Aorta (tissue), 5 donors: ENCODE results near the gene CA11. TPM values are rescaled to one million over a fixed set of nuclear protein-coding genes. Genes with fewer than 3 reads are reported as not detected.
"Not testable (repeated sequence)": the region's sequence is repeated elsewhere in the genome, so short reads cannot be mapped to it uniquely, and the experiment has no call there.

ENCODE experiments used
- ATAC-seq: fragments of 200-7000 bp; cut with Tn5 transposase; one replicate; pipeline ENCODE4 v1.9.1; 2022; ENCODE audit warnings: moderate library complexity; ENCODE audit not compliant: low FRiP score
- DNase-seq, 2 donors: peaks; one replicate each; pipeline ENCODE4 v3.0.0-alpha.2; 2020
- H3K27ac ChIP-seq, 2 donors: one replicate each; pipeline ENCODE4 v1.5.1; 2013; ENCODE audit warnings: low read length in 2 of 2, mild to moderate bottlenecking in 2 of 2, moderate library complexity in 2 of 2, control low read depth in 1 of 2, inconsistent platforms in 1 of 2, low read depth in 1 of 2
- H3K27me3 ChIP-seq, 2 donors: one replicate each; pipeline ENCODE4 v1.6.1; 2013; ENCODE audit warnings: control low read depth in 1 of 2, low read length in 1 of 2, mild to moderate bottlenecking in 1 of 2, moderate library complexity in 1 of 2; ENCODE audit not compliant: insufficient read depth in 2 of 2, control insufficient read depth in 1 of 2
- H3K36me3 ChIP-seq, 2 donors: one replicate each; pipeline ENCODE4 v1.6.1; 2013; ENCODE audit warnings: control low read depth in 1 of 2, low read length in 1 of 2, mild to moderate bottlenecking in 1 of 2; ENCODE audit not compliant: insufficient read depth in 2 of 2, control insufficient read depth in 1 of 2
- H3K4me1 ChIP-seq, 2 donors: one replicate each; pipeline ENCODE4 v1.6.1; 2013; ENCODE audit warnings: low read length in 2 of 2, control low read depth in 1 of 2, mild to moderate bottlenecking in 1 of 2, moderate library complexity in 1 of 2; ENCODE audit not compliant: insufficient read depth in 2 of 2, control insufficient read depth in 1 of 2
- H3K4me3 ChIP-seq, 2 donors: one replicate each; pipeline ENCODE4 v1.5.1; 2013; ENCODE audit warnings: low read length in 2 of 2, control low read depth in 1 of 2, mild to moderate bottlenecking in 1 of 2
- H3K9me3 ChIP-seq: one replicate; pipeline ENCODE4 v1.6.1; 2013; ENCODE audit warnings: mild to moderate bottlenecking, low read length; ENCODE audit not compliant: control insufficient read depth
- WGBS, 2 donors: extraction: QIAGEN DNeasy Blood & Tissue Kit; methylation state at CpG; one replicate each; pipeline ENCODE4 v1.1.7; 2013; 5-methylcytosine and 5-hydroxymethylcytosine counted together
- intact Hi-C, 2 donors: fragments of 100-400 bp; cut with DNase I; formaldehyde crosslinking; loops; one replicate each; pipeline versions ENCODE4 v1.14.2 to v1.15.0; 2022
- polyA plus RNA-seq, 2 donors: library from polyadenylated mRNA; stranded (reverse); fragments of 200-250 nt; gene quantifications; one replicate each; pipeline ENCODE4 v1.2.3, GENCODE V29; 2013
- total RNA-seq, 2 donors: library from RNA; stranded (reverse); fragmentation: NEBNext Ultra II Directional; extraction: Animal tissue kit (Norgen Biotek cat#: 25700); gene quantifications; one replicate each; pipeline ENCODE4 v1.2.1, GENCODE V29; 2021
- donor health status: healthy with polysubstance abuse.
- donor health status: Bipolar disorder and iron deficiency.
- donor health status: DM: no; HTN: no; CAD: no.
- donor health status: DM: no; HTN: no; CAD: no.
- donor health status: DM: yes; HTN: yes; CAD: no.

Gene CA11
- total and polyA plus RNA-seq, 4 donors: 6.4 to 59.5 (median 13.0) TPM

DNA sequence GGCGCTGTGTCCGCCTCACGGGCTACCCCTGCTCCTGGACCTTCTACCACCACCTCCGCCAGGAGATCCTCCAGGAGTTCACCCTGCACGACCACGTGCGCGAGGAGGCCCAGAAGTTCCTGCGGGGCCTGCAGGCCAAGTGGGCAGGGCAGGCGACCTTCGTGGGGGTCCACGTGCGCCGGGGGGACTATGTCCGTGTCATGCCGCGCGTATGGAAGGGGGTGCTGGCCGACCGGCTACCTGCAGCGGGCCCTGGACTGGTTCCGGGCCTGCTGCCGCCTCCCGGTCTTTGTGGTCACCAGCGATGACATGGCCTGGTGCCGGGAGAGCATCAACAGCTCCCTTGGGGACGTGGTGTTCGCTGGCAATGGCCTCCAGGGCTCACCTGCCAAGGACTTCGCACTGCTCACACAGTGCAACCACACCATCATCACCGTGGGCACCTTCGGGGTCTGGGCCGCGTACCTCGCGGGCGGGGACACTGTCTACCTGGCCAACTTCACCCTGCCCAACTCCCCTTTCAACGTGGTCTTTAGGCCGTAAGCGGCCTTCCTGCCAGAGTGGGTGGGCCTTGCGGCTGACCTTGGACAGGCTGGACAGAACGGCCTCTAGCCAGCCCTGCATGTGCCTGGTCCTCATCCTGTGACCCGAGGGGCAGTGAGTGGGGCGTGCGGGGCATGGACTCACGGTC, 34.6 kb upstream of the CA11 start:
- H3K27me3 ChIP-seq: no peaks in the 10 kb centered on the region
- H3K27ac ChIP-seq: no peak overlapping the region
- intact Hi-C loops: no loop called here
- H3K4me1 ChIP-seq: no peaks in the 10 kb centered on the region
- ATAC-seq (peak; percentile 31), DNase-seq (peak in 1 of 2 donors; percentile 40)
- WGBS, 2 donors: 91 to 95% methylated on average over 45 of the region's 45 CpGs
- H3K9me3 ChIP-seq: no peaks in the 10 kb centered on the region
- H3K4me3 ChIP-seq: no peak overlapping the region
- no peaks in the 10 kb centered on the region for H3K36me3 ChIP-seq

DNA sequence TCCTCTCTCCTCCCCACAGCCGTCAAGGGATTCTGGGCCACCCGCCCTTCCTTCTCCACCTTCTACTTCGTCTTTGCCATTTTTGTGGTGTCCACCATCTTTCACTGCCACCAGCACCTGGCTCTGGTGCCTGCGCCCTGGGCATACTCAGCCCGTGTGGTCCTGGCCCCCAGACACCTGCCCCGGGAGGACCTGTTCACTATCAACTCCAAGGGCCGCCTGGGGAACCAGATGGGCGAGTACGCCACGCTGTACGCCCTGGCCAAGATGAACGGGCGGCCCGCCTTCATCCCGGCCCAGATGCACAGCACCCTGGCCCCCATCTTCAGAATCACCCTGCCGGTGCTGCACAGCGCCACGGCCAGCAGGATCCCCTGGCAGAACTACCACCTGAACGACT, 34.0 kb upstream of the CA11 start:
- 94% methylated on average over 17 to 19 of the region's 19 CpGs for WGBS, 2 donors
- H3K4me3 ChIP-seq, H3K27me3 ChIP-seq, H3K9me3 ChIP-seq, DNase-seq, H3K27ac ChIP-seq, ATAC-seq, H3K36me3 ChIP-seq, H3K4me1 ChIP-seq, intact Hi-C loops: not testable (repeated sequence)

DNA sequence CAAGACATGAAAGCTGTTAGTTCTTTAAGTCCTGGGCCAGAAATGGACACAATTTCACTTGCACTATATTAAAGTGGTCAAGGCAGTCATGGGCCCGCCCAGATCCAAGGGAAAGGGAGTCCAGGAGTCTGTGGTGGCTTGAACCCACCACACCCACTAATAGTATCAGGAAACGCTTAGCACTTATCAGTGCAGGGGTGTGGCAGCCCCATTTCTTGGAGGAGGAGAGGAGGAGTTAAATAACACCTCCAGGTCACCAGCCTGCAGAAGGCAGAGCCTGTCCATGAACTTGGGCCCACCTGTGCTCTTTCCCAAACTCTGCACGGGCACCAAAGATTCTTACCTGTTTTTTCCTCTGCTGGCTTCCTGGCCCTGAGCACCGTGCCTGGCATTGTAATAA, 32.2 kb upstream of the CA11 start:
- ATAC-seq (no peak), DNase-seq (no peak)
- Histone ChIP-seq H3K4me1 (no peaks in the 10 kb centered on the region), H3K9me3 (no peaks in the 10 kb centered on the region), H3K27ac (no peak overlapping the region), H3K27me3 (no peaks in the 10 kb centered on the region), H3K36me3 (no peaks in the 10 kb centered on the region), H3K4me3 (no peak overlapping the region)
- intact Hi-C loops: no loop called here
- WGBS, 2 donors: 81 to 82% methylated on average over 4 of the region's 4 CpGs

DNA sequence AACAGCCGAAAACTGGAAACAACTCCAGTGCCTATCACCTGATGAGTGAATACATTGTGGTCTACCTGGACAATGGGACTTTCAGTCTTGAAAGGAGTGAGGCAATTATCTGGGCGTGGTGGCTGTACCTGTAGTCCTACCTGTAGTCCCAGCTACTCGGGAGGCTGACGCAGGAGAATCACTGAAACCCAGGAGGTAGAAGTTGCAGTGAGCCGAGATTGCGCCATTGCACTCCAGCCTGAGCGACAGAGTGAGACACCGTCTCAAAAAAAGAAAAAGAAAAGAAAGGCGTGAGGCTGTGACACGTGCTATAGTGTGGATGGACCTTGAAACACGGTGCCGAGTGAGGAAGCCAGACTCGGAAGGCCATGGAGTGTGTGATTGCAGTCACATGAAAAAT, 30.9 kb upstream of the CA11 start:
- Histone ChIP-seq H3K4me1 (no peaks in the 10 kb centered on the region), H3K4me3 (no peak overlapping the region), H3K27me3 (no peaks in the 10 kb centered on the region), H3K9me3 (no peaks in the 10 kb centered on the region), H3K36me3 (no peaks in the 10 kb centered on the region), H3K27ac (no peak overlapping the region)
- intact Hi-C loops: no loop called here
- WGBS, 2 donors: 92 to 94% methylated on average over 13 of the region's 13 CpGs
- ATAC-seq (no peak), DNase-seq (no peak)

DNA sequence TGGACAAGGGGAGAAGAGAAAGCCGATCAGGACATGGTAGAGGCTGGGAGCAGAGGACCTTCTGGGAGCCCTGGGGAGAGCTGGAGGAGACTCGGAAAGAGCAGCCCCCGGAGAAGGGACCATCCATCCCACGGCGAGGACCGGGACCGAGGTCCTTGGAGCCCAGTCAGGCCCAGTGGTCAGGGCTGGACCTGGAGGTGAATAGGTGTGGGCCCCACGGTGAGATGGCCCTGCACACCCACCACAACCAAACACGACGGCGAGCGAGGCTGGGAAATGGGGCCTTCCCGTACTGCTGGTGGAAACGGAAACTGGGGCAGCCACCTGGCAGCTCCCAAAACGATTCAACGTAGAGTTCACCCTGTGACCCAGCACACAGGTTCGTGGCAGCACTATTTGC, 30.5 kb upstream of the CA11 start:
- Histone ChIP-seq H3K27ac (no peak overlapping the region), H3K27me3 (no peaks in the 10 kb centered on the region), H3K9me3 (no peaks in the 10 kb centered on the region), H3K4me1 (no peaks in the 10 kb centered on the region), H3K4me3 (no peak overlapping the region), H3K36me3 (no peaks in the 10 kb centered on the region)
- intact Hi-C loops: no loop called here
- 92 to 94% methylated on average over 17 of the region's 17 CpGs for WGBS, 2 donors
- ATAC-seq (no peak), DNase-seq (no peak)

DNA sequence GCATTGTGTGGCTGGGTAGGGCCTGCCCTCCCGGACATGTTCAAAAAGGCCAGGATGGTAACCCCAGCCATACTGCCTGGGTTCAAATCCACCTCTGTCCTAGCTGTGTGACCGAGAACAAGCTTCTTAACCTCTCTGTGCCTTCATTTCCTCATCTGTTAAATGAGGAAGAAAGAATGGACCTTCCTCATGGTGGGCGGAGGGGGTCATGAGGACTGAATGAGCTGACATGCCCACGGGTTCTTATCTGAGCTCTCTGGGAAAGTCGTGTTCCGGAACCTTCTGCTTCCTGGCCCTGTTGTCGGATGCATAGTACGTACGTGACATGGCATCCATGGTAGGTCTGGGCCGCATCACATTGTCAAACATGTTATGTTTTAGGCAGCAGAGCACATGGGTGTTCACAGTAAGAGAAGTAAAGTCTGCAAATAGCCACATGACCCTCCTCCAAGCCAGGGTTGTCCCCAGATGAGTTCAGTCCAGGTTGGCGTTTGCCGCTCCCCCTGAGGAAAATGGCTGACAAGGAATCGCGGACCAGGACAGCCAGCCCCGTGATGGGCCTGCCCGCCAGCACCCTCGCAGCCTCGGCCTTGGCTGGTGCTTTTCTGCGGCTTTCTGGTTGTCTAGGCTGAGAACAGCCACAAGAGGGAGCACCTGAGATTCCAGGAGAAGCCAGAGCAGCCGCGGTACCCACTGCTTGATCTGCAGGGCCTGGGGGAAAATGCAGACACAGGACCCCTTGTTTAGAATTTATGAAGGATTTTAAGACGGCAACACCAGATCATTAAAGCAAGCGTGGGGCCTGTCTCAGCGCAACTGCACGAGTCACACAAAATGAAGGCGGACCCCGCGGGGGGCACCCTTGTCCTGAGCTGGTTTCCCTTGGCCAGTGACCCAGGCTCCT, 29.2 kb upstream of the CA11 start:
- Histone ChIP-seq H3K4me3 (no peak overlapping the region), H3K27ac (no peak overlapping the region)
- WGBS, 2 donors: 32 to 33% methylated on average over 28 of the region's 28 CpGs

DNA sequence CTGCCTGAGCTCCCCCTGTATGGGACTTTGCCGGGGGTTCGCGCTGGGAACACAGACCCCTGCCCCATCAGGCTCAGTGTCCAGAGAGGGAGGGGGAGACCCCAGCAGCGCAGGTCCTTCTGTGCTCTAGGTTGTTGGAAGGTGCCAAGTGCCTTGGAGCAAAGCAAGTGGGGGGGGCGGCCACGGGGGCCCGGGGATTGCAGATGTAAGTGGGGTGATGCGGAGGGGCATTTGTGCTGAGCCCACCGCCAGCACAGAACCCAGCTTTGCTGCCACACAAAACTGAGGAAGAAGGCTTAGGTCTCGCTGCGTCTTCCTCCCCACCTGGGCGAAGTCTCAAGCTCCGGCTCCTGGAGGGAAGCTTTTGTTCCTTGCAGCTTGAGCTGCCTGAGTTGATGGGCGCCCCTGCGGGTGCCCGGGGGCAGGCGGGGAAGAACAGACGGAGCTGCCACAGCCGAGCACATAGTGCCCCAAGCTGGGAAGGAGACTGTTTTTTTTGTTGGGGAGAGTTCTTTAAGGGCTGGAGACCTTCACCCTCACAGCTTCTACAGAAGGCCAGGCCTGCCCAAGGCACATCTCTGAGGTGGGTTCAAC, 28.3 kb upstream of the CA11 start:
- no peak for ATAC-seq
- no peaks in the 10 kb centered on the region for H3K27me3 ChIP-seq
- no peaks in the 10 kb centered on the region for H3K4me1 ChIP-seq
- WGBS, 2 donors: 87 to 88% methylated on average over 19 of the region's 19 CpGs
- no peak overlapping the region for H3K4me3 ChIP-seq
- H3K36me3 ChIP-seq: no peaks in the 10 kb centered on the region
- H3K27ac ChIP-seq: no peak overlapping the region
- no peak for DNase-seq
- intact Hi-C loops: no loop called here
- no peaks in the 10 kb centered on the region for H3K9me3 ChIP-seq

More for the DNA sequence above, 29.2 kb upstream of the CA11 start:
- DNase-seq (peak; percentile 87 to 88), ATAC-seq (peak; percentile 83)
- Histone ChIP-seq H3K27me3 (no peaks in the 10 kb centered on the region), H3K9me3 (no peaks in the 10 kb centered on the region), H3K4me1 (no peaks in the 10 kb centered on the region), H3K36me3 (no peaks in the 10 kb centered on the region)
- intact Hi-C loops: no loop called here

DNA sequence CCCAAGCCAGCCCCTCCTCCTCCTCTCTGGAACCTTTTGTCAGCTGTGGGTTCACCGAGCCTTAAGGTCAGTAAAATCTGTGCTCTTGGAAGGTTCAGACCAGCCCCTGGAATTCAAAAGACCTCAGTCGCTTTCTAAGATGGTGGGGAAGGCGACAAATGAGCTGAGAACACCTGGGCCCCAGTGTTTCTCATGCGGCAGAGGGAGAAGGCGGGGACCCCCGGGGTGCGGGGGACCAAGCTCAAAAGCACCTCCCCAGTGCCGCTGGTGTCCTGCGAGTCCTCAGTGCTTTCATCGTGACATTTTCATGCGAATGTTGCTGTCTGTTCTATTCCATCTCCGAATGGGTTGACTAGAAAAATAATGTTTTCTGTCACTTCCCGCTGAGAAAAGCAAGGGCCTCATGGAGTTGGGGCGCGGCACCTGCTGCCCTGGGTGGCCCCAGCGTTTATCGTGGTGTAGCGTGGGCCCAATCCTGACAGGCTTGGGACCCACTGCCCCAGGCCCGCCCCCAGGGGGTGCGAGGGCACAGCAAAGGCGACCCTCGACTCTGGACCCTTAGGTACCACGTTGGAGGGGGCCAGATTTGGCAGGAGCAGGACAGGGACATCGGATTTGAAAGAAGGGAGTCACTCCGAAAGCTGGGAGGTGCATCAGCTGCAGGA, 27.6 kb upstream of the CA11 start:
- whole genome bisulfite sequencing, 2 donors: 79 to 80% methylated on average over 25 of the region's 25 CpGs
- Histone ChIP-seq H3K27ac (no peak overlapping the region), H3K9me3 (no peaks in the 10 kb centered on the region), H3K4me3 (no peak overlapping the region), H3K36me3 (no peaks in the 10 kb centered on the region), H3K4me1 (no peaks in the 10 kb centered on the region), H3K27me3 (no peaks in the 10 kb centered on the region)
- ATAC-seq (no peak), DNase-seq (no peak)
- intact Hi-C loops: no loop called here
